SU-DHL-6 (cell line): Measurements from ENCODE around the gene SLX4.

Experiments
- CTCF ChIP-seq: fragments of 200-600 bp; sonication (generic); IDR thresholded peaks from one replicate; pipeline ENCODE4 v1.5.1; 2017; ENCODE audit warnings: antibody characterized with exemption, mild to moderate bottlenecking, low read length, moderate library complexity; ENCODE audit not compliant: insufficient read depth, poor library complexity, severe bottlenecking
- EZH2phosphoT487 ChIP-seq: fragments of 200-600 bp; sonication (generic), shearing (Covaris generic); conservative IDR thresholded peaks from 2 replicates; pipeline ENCODE4 v1.6.1; 2018; ENCODE audit warnings: mild to moderate bottlenecking, antibody characterized with exemption, low read length, moderate library complexity, mixed read lengths

- TF ChIP-seq CTCF (no peak), EZH2phosphoT487 (no peak)
Observed at GRCh38 chr16:3579776-3580175, 31.6 kb downstream of the SLX4 start.
